Panc1 (cell line): Measurements from ENCODE around the gene KCNH1.

Source experiments
- POLR2AphosphoS5 ChIP-seq: IDR thresholded peaks from 2 replicates; pipeline ENCODE4 v1.6.1; 2012; ENCODE audit warnings: mild to moderate bottlenecking, low read depth, low read length, moderate library complexity
- TF ChIP-seq, protein P1 (sequence below): fragments of 450-650 bp; IDR thresholded peaks from 2 replicates; pipeline ENCODE4 v1.5.1; 2017; ENCODE audit warnings: mild to moderate bottlenecking
- TF ChIP-seq, protein P2 (sequence below), 2 experiments: IDR thresholded peaks; 2 replicates each; pipeline ENCODE4 v1.6.1; 2011 to 2012; ENCODE audit warnings: low read depth in 2 of 2, control low read depth in 1 of 2, low read length in 1 of 2, mild to moderate bottlenecking in 1 of 2, moderate library complexity in 1 of 2; ENCODE audit not compliant: insufficient read depth in 1 of 2

DNA sequence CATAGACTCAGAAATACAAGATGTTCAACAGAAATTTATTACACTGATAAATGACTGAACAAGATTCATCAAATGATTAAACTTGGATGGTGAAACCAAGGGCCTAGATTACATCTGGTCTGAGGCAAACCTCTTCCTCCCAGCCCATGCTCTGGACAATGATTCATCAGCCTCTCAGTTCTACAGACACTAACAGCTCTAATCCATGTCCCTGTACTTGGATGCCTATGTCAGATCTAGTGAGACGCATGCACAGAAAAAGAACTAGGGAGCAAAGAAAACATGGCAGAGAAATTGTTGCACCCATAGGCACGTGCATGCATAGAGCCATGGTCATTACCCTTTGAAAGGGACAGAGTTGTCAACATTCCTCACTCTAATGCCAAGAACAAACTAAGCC is 250.1 kb downstream of the KCNH1 start:
- TF ChIP-seq POLR2AphosphoS5: no peak
- TF ChIP-seq, protein P1, sequence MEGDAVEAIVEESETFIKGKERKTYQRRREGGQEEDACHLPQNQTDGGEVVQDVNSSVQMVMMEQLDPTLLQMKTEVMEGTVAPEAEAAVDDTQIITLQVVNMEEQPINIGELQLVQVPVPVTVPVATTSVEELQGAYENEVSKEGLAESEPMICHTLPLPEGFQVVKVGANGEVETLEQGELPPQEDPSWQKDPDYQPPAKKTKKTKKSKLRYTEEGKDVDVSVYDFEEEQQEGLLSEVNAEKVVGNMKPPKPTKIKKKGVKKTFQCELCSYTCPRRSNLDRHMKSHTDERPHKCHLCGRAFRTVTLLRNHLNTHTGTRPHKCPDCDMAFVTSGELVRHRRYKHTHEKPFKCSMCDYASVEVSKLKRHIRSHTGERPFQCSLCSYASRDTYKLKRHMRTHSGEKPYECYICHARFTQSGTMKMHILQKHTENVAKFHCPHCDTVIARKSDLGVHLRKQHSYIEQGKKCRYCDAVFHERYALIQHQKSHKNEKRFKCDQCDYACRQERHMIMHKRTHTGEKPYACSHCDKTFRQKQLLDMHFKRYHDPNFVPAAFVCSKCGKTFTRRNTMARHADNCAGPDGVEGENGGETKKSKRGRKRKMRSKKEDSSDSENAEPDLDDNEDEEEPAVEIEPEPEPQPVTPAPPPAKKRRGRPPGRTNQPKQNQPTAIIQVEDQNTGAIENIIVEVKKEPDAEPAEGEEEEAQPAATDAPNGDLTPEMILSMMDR: no peak
- TF ChIP-seq, protein P2, sequence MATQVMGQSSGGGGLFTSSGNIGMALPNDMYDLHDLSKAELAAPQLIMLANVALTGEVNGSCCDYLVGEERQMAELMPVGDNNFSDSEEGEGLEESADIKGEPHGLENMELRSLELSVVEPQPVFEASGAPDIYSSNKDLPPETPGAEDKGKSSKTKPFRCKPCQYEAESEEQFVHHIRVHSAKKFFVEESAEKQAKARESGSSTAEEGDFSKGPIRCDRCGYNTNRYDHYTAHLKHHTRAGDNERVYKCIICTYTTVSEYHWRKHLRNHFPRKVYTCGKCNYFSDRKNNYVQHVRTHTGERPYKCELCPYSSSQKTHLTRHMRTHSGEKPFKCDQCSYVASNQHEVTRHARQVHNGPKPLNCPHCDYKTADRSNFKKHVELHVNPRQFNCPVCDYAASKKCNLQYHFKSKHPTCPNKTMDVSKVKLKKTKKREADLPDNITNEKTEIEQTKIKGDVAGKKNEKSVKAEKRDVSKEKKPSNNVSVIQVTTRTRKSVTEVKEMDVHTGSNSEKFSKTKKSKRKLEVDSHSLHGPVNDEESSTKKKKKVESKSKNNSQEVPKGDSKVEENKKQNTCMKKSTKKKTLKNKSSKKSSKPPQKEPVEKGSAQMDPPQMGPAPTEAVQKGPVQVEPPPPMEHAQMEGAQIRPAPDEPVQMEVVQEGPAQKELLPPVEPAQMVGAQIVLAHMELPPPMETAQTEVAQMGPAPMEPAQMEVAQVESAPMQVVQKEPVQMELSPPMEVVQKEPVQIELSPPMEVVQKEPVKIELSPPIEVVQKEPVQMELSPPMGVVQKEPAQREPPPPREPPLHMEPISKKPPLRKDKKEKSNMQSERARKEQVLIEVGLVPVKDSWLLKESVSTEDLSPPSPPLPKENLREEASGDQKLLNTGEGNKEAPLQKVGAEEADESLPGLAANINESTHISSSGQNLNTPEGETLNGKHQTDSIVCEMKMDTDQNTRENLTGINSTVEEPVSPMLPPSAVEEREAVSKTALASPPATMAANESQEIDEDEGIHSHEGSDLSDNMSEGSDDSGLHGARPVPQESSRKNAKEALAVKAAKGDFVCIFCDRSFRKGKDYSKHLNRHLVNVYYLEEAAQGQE (IDR thresholded peaks at IDR 0.05; ENCODE audit: insufficient read depth in 1 of 2, low read depth in 2 of 2, low read length in 1 of 2): no peak
